Fibroblast of lung (primary cell): ENCODE results near the gene HLA-DRB1.

Experiments used
- EZH2 ChIP-seq: IDR thresholded peaks from 2 replicates; pipeline ENCODE4 v1.5.1; 2012; ENCODE audit warnings: low read length, control low read depth, mild to moderate bottlenecking; ENCODE audit errors: missing control alignments
- TF ChIP-seq, protein P1 (sequence below), 2 donors: IDR thresholded peaks in 1 of 2; conservative IDR thresholded peaks in 1 of 2; 1 replicate in 1 of 2; 2 replicates in 1 of 2; pipeline ENCODE4 v1.5.1; 2011 to 2012; ENCODE audit warnings: low read length in 2 of 2, control low read depth in 1 of 2, inconsistent platforms in 1 of 2, low read depth in 1 of 2, mild to moderate bottlenecking in 1 of 2

GRCh38 chr6:32588156-32588555, 1.5 kb downstream of the HLA-DRB1 start:
- TF ChIP-seq, protein P1, sequence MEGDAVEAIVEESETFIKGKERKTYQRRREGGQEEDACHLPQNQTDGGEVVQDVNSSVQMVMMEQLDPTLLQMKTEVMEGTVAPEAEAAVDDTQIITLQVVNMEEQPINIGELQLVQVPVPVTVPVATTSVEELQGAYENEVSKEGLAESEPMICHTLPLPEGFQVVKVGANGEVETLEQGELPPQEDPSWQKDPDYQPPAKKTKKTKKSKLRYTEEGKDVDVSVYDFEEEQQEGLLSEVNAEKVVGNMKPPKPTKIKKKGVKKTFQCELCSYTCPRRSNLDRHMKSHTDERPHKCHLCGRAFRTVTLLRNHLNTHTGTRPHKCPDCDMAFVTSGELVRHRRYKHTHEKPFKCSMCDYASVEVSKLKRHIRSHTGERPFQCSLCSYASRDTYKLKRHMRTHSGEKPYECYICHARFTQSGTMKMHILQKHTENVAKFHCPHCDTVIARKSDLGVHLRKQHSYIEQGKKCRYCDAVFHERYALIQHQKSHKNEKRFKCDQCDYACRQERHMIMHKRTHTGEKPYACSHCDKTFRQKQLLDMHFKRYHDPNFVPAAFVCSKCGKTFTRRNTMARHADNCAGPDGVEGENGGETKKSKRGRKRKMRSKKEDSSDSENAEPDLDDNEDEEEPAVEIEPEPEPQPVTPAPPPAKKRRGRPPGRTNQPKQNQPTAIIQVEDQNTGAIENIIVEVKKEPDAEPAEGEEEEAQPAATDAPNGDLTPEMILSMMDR (conservative IDR thresholded peaks at IDR 0.05 in 1 of 2, IDR thresholded peaks at IDR 0.05 in 1 of 2; ENCODE audit: low read depth in 1 of 2, low read length in 2 of 2) = no peak
- no peak for TF ChIP-seq EZH2
